ENCODE results near the gene CCL5.

Gene CCL5

GRCh38 chr17:35841505-35841904, 38.7 kb downstream of the CCL5 start:
- H3K27ac Mint-ChIP-seq = no peak overlapping the region
- peaks cover 86% of the 10 kb centered on the region for H3K36me3 Mint-ChIP-seq (ENCODE audit: low read depth)
- intact Hi-C loops (cut with micrococcal nuclease) = loop anchor here (10.0 kb wide), 1 partner anchor 303 kb away; no protein-coding TSS in a partner anchor
- no peak overlapping the region for H3K4me3 Mint-ChIP-seq
- no peaks in the 10 kb centered on the region for H3K9me3 Mint-ChIP-seq
- H3K4me1 Mint-ChIP-seq (ENCODE audit: low read depth) = no peaks in the 10 kb centered on the region
- no peaks in the 10 kb centered on the region for H3K27me3 Mint-ChIP-seq

- Mint-ChIP-seq H3K9me3 (no peaks in the 10 kb centered on the region), H3K27me3 (no peaks in the 10 kb centered on the region), H3K27ac (no peak overlapping the region), H3K4me3 (no peak overlapping the region), H3K4me1 (ENCODE audit: low read depth) (no peaks in the 10 kb centered on the region), H3K36me3 (ENCODE audit: low read depth) (peaks cover 86% of the 10 kb centered on the region)
- intact Hi-C loops (cut with micrococcal nuclease) = loop anchor here (10.0 kb wide), 1 partner anchor 304 kb away; no protein-coding TSS in a partner anchor
Measured at GRCh38 chr17:35841101-35841500, 39.1 kb downstream of the CCL5 start.

DNA sequence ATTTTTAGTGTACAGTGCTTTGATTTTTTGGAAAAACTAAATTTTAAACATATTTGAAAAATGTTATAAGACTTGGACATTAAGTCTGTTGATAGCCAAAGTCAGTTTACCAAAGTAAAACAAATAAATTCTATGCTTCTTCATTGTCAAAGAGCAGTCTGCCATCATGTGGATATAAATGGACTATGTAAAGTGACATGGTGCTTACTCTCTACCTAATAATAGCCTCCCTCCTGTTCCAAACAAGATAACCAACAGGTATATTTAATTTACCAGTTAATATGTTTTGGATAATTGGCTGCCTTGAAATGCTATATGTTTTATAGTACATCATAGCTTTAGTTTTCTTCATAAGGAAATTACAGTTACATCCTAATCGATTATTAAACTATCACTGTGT, 55.0 kb downstream of the CCL5 start:
- no peak overlapping the region for H3K4me3 Mint-ChIP-seq

More for the DNA sequence above, 55.0 kb downstream of the CCL5 start:
- H3K27me3 Mint-ChIP-seq = no peaks in the 10 kb centered on the region
- intact Hi-C loops (cut with micrococcal nuclease) = no loop called here
- no peaks in the 10 kb centered on the region for H3K9me3 Mint-ChIP-seq
- H3K4me1 Mint-ChIP-seq (ENCODE audit: low read depth) = no peaks in the 10 kb centered on the region
- no peak overlapping the region for H3K27ac Mint-ChIP-seq
- peaks cover 85% of the 10 kb centered on the region for H3K36me3 Mint-ChIP-seq (ENCODE audit: low read depth)
